NCI-H524 treated with DMSO at 0.1 percent for 48 hours (cell line): ENCODE data around the gene CYLD.

ENCODE experiments used
- DNase-seq: peaks from one replicate; lab custom pipeline; 2025; lab: John Stamatoyannopoulos, UW

The CYLD gene

DNA sequence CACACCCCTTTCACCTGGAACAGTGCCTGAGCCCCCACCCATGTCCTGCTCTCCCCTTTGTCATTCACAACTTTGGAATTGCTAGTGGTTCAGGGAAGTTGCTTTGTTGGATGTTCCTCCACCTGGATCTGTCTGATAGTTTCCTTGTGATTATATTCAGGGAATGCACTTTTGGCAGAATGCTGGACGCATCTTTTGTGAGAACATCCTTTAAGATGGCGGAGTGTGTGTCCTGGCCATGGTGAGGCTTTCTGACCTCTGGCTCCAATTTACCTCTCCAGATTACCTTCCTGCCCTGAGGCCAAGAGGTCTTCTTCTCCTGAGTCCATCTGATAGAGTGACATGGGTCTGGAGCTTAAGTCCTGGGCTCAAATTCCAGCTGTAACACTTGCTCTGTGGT lies 104.6 kb downstream of the CYLD start:
- DNase-seq, result no peak

- DNase-seq, result no peak
Observed at GRCh38 chr16:50847166-50847565, 105.3 kb downstream of the CYLD start.

DNA sequence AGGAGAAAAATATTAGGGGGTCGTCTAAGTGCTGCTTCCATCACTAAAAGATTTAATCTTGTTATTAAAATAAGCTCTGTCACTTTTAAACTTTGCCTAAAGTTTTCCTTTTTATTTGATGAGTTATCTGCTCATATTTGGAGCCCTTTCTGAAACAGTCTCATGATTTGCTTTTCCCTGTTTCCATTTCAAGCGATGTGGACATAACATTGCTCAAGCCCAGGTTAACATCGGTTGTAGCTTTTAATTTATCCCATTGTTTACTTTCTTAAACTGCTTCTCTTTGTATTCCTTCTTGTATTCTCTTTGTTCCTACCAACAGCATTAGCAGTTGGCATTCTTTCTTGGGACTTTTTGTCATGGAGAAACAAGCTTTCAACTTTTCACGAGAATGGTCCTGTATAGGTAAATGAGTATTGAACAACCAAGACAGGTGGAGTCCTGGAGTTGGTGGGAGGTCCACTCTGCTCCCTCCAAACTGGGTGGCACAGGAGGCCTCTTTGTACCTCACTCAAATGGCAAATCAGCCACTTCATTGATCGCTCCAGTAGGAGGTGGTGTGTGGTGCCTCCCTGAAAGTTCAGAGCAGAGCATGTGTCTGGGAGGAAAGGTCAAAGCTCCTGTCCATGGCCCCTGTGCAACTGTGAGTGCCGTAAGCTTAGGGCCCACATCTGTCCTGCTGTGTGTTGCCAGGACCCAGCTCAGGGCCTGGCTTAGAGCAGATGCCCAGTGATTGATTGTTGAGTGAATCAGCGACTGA lies 107.0 kb downstream of the CYLD start:
- no peak for DNase-seq
